Natural killer cell (primary cell): ENCODE measurements around the gene PCCA. TPM values are rescaled to one million over a fixed set of nuclear protein-coding genes. Genes with fewer than 3 reads are reported as not detected.

Experiments
- ATAC-seq, 3 donors: fragments of 150-1000 bp in 2 of 3; fragments of 200-7000 bp in 1 of 3; cut with Tn5 transposase; 1 replicate in 1 of 3; 2 replicates in 2 of 3; pipeline ENCODE4 v1.10.0; 2021; ENCODE audit warnings: mild to moderate bottlenecking in 2 of 3, moderate library complexity in 2 of 3
- DNase-seq, 2 donors: peaks; one replicate each; pipeline versions ENCODE4 v3.0.0 to v3.0.0-alpha.2; 2013 to 2021; ENCODE audit warnings: mixed read lengths in 1 of 2
- H3K27ac ChIP-seq: one replicate; pipeline ENCODE4 v1.5.1; 2013; ENCODE audit warnings: mild to moderate bottlenecking, low read length
- H3K27me3 ChIP-seq: one replicate; pipeline ENCODE4 v1.6.1; 2013; ENCODE audit warnings: low read length; ENCODE audit not compliant: control insufficient read depth, insufficient read depth
- H3K36me3 ChIP-seq: one replicate; pipeline ENCODE4 v1.6.1; 2013; ENCODE audit warnings: low read length; ENCODE audit not compliant: control insufficient read depth, insufficient read depth
- H3K4me1 ChIP-seq: one replicate; pipeline ENCODE4 v1.6.1; 2013; ENCODE audit warnings: low read length; ENCODE audit not compliant: control insufficient read depth, insufficient read depth
- H3K4me3 ChIP-seq: one replicate; pipeline ENCODE4 v1.5.1; 2013; ENCODE audit warnings: low read length
- H3K9me3 ChIP-seq: one replicate; pipeline ENCODE4 v1.6.1; 2013; ENCODE audit warnings: low read length; ENCODE audit not compliant: control insufficient read depth, insufficient read depth
- H3K27ac Mint-ChIP-seq, 2 donors: one replicate each; pipeline ENCODE4 v1.8.0; 2022; ENCODE audit warnings: mild to moderate bottlenecking in 2 of 2, mixed read lengths in 2 of 2, moderate library complexity in 1 of 2
- H3K27me3 Mint-ChIP-seq, 2 donors: one replicate each; pipeline ENCODE4 v1.8.0; 2022; ENCODE audit warnings: low read depth in 2 of 2, mixed read lengths in 2 of 2
- H3K36me3 Mint-ChIP-seq: one replicate; pipeline ENCODE4 v1.8.0; 2022; ENCODE audit warnings: mixed read lengths
- H3K4me1 Mint-ChIP-seq, 2 donors: one replicate each; pipeline ENCODE4 v1.8.0; 2022; ENCODE audit warnings: mixed read lengths in 2 of 2
- H3K4me3 Mint-ChIP-seq: one replicate; pipeline ENCODE4 v1.8.0; 2022; ENCODE audit warnings: mild to moderate bottlenecking, moderate library complexity, mixed read lengths
- H3K9me3 Mint-ChIP-seq, 2 donors: one replicate each; pipeline ENCODE4 v1.8.0; 2022; ENCODE audit warnings: mixed read lengths in 2 of 2
- CTCF ChIP-seq: fragments of 200-600 bp; IDR thresholded peaks from one replicate; pipeline ENCODE4 v1.8.0; 2022; ENCODE audit warnings: antibody characterized with exemption
- WGBS: methylation state at CpG from one replicate; pipeline ENCODE4 v1.1.7; 2013; ENCODE audit warnings: missing lambda C conversion rate; ENCODE audit not compliant: insufficient coverage; 5-methylcytosine and 5-hydroxymethylcytosine counted together
- intact Hi-C: fragments of 100-400 bp; cut with micrococcal nuclease; formaldehyde crosslinking; loops from one replicate; pipeline ENCODE4 v1.14.2; 2022
- total RNA-seq, 4 donors: library from RNA; stranded (reverse); fragments of 120-200 nt in 1 of 4; gene quantifications; one replicate each; pipeline versions ENCODE4 v1.2.3 to v1.2.4, GENCODE V29; 2013 to 2022

Gene PCCA
- total RNA-seq, 3 donors from 2014 or later (not counting 1 experiment from before 2014, with no cell fraction given), result 25.5 to 28.5 (median 28.2) TPM

GRCh38 chr13:100545684-100546061 lies 456.8 kb downstream of the PCCA start:
- peaks cover 4% of the 10 kb centered on the region for H3K4me1 ChIP-seq
- Mint-ChIP-seq H3K4me3 (no peak overlapping the region), H3K27me3 (no peaks in the 10 kb centered on the region), H3K9me3 (no peaks in the 10 kb centered on the region), H3K27ac (no peak overlapping the region), H3K4me1 (peaks cover 5 to 11% of the 10 kb centered on the region in 2 donors), H3K36me3 (no peaks in the 10 kb centered on the region)
- H3K36me3 ChIP-seq, result no peaks in the 10 kb centered on the region
- DNase-seq (no peak), ATAC-seq (no peak)
- 98% methylated on average over 4 of the region's 4 CpGs for WGBS
- intact Hi-C loops, result no loop called here
- H3K27ac ChIP-seq, result no peak overlapping the region
- H3K9me3 ChIP-seq, result no peaks in the 10 kb centered on the region
- H3K27me3 ChIP-seq, result no peaks in the 10 kb centered on the region
- no peak for TF ChIP-seq CTCF
- no peak overlapping the region for H3K4me3 ChIP-seq

GRCh38 chr13:100546713-100547405 lies 458.0 kb downstream of the PCCA start:
- no peaks in the 10 kb centered on the region for H3K36me3 Mint-ChIP-seq
- H3K9me3 Mint-ChIP-seq, result no peaks in the 10 kb centered on the region
- no peak overlapping the region for H3K4me3 Mint-ChIP-seq
- Histone ChIP-seq H3K4me3 (no peak overlapping the region), H3K27ac (no peak overlapping the region), H3K36me3 (no peaks in the 10 kb centered on the region), H3K27me3 (no peaks in the 10 kb centered on the region), H3K4me1 (peaks cover 4% of the 10 kb centered on the region), H3K9me3 (no peaks in the 10 kb centered on the region)
- intact Hi-C loops, result no loop called here
- no peak for ATAC-seq
- DNase-seq, result no peak
- no peak overlapping the region for H3K27ac Mint-ChIP-seq
- WGBS, result 96% methylated on average over 21 of the region's 21 CpGs
- no peaks in the 10 kb centered on the region for H3K27me3 Mint-ChIP-seq
- H3K4me1 Mint-ChIP-seq, result peaks cover 5 to 11% of the 10 kb centered on the region in 2 donors
- no peak for TF ChIP-seq CTCF

GRCh38 chr13:100547791-100548201 lies 458.9 kb downstream of the PCCA start:
- Histone ChIP-seq H3K27ac (no peak overlapping the region), H3K4me3 (no peak overlapping the region), H3K36me3 (no peaks in the 10 kb centered on the region), H3K27me3 (no peaks in the 10 kb centered on the region), H3K4me1 (no peaks in the 10 kb centered on the region), H3K9me3 (no peaks in the 10 kb centered on the region)
- peaks cover 3 to 7% of the 10 kb centered on the region in 2 donors for H3K4me1 Mint-ChIP-seq
- H3K9me3 Mint-ChIP-seq, result no peaks in the 10 kb centered on the region
- no peak overlapping the region for H3K4me3 Mint-ChIP-seq
- WGBS, result 95% methylated on average over 9 of the region's 9 CpGs
- ATAC-seq (no peak), DNase-seq (no peak)
- no peak for TF ChIP-seq CTCF
- no peaks in the 10 kb centered on the region for H3K36me3 Mint-ChIP-seq
- intact Hi-C loops, result no loop called here
- H3K27ac Mint-ChIP-seq, result no peak overlapping the region
- H3K27me3 Mint-ChIP-seq, result no peaks in the 10 kb centered on the region

GRCh38 chr13:100549316-100549715 lies 460.4 kb downstream of the PCCA start:
- Histone ChIP-seq H3K9me3 (no peaks in the 10 kb centered on the region), H3K36me3 (no peaks in the 10 kb centered on the region), H3K4me3 (no peak overlapping the region), H3K27ac (no peak overlapping the region), H3K27me3 (no peaks in the 10 kb centered on the region), H3K4me1 (no peaks in the 10 kb centered on the region)
- peaks cover 0 to 6% of the 10 kb centered on the region in 2 donors for H3K4me1 Mint-ChIP-seq
- H3K9me3 Mint-ChIP-seq, result no peaks in the 10 kb centered on the region
- ATAC-seq (no peak), DNase-seq (no peak)
- no peaks in the 10 kb centered on the region for H3K36me3 Mint-ChIP-seq
- TF ChIP-seq CTCF, result no peak
- intact Hi-C loops, result no loop called here
- H3K4me3 Mint-ChIP-seq, result no peak overlapping the region
- H3K27ac Mint-ChIP-seq, result no peak overlapping the region
- no peaks in the 10 kb centered on the region for H3K27me3 Mint-ChIP-seq
- 97% methylated on average over 8 of the region's 9 CpGs for WGBS
